PFSK-1 (cell line): ENCODE data around the gene GTPBP6.

ENCODE experiments used
- POLR2AphosphoS5 ChIP-seq: IDR thresholded peaks from 2 replicates; pipeline ENCODE4 v1.6.1; 2012; ENCODE audit warnings: low read depth, mild to moderate bottlenecking, control low read depth, low read length, moderate library complexity
- REST ChIP-seq, 2 experiments: IDR thresholded peaks; 2 replicates each; pipeline versions ENCODE4 v1.6.1 to v1.8.0; 2011 to 2012; ENCODE audit warnings: low read depth in 2 of 2, low read length in 2 of 2, control low read depth in 1 of 2, inconsistent platforms in 1 of 2, mild to moderate bottlenecking in 1 of 2, moderate library complexity in 1 of 2; ENCODE audit not compliant: insufficient read depth in 1 of 2
- TAF1 ChIP-seq: IDR thresholded peaks from 2 replicates; pipeline ENCODE4 v1.6.1; 2012; ENCODE audit warnings: low read length, control low read depth, borderline replicate concordance; ENCODE audit not compliant: insufficient read depth

DNA sequence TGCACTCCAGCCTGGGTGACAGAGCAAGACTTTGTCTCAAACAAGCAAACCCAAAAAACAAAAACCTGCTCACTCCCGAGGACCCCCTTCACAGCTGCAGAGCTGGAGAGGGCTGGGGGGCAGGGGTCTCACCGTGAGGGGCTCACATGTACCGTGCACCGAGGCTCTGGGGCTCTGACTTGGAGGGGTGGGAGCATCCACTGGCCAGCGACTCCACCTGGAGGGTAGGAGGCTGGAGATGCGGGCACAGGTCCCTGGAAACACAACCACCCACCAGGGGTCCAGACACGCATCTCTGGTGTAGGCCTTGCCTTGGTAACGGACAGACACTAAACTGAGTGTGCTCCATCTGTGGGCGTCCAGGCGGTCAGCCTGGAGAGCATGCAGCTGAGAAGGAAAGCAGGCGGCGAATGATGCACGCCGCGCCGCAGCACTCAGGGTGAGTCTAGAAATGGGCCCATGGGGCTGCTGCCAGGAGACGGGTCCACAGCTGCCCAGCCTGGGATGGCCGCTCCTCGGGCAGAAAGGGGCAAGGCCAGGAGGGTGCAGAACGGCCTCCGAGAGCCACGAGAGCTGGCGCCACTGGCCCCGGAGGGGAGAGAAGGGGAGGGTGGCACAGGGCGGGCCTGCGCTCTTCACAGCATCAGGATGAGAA, 42.0 kb upstream of the GTPBP6 start:
- TF ChIP-seq TAF1 (no peak), POLR2AphosphoS5 (no peak), REST (IDR thresholded peaks at IDR 0.05; ENCODE audit: insufficient read depth in 1 of 2, low read depth in 2 of 2, low read length in 2 of 2) (no peak)
